LoVo (cell line): ENCODE data around the gene AKT1.

Experiments used
- DNase-seq: peaks from one replicate; pipeline ENCODE4 v3.0.0-alpha.2; 2016; ENCODE audit warnings: low spot score

Gene AKT1

GRCh38 chr14:104786091-104786586 lies 9.4 kb downstream of the AKT1 start:
- DNase-seq: no peak

- no peak for DNase-seq
Observed at GRCh38 chr14:104785708-104786080, 9.9 kb downstream of the AKT1 start.

GRCh38 chr14:104784846-104785707 lies 10.5 kb downstream of the AKT1 start:
- DNase-seq: no peak

GRCh38 chr14:104784218-104784568 lies 11.4 kb downstream of the AKT1 start:
- no peak for DNase-seq

- no peak for DNase-seq
Observed at GRCh38 chr14:104783484-104784217, 11.9 kb downstream of the AKT1 start.

- no peak for DNase-seq
Observed at GRCh38 chr14:104782808-104783139, 12.8 kb downstream of the AKT1 start.

- no peak for DNase-seq
Observed at GRCh38 chr14:104782086-104782807, 13.3 kb downstream of the AKT1 start.

- DNase-seq: no peak
Observed at GRCh38 chr14:104781271-104782077, 14.1 kb downstream of the AKT1 start.

- no peak for DNase-seq
Observed at GRCh38 chr14:104780513-104781030, 15.0 kb downstream of the AKT1 start.

- no peak for DNase-seq
Observed at GRCh38 chr14:104779776-104780512, 15.6 kb downstream of the AKT1 start.

- no peak for DNase-seq
Observed at GRCh38 chr14:104778694-104779331, 16.7 kb downstream of the AKT1 start.

GRCh38 chr14:104777808-104778249 lies 17.7 kb downstream of the AKT1 start:
- no peak for DNase-seq

- DNase-seq: no peak
Observed at GRCh38 chr14:104776961-104777807, 18.4 kb downstream of the AKT1 start.

GRCh38 chr14:104776481-104776880 lies 19.1 kb downstream of the AKT1 start:
- DNase-seq: no peak

GRCh38 chr14:104775073-104775489 lies 20.5 kb downstream of the AKT1 start:
- no peak for DNase-seq

- DNase-seq: no peak
Observed at GRCh38 chr14:104774453-104775072, 21.0 kb downstream of the AKT1 start.

- DNase-seq: no peak
Observed at GRCh38 chr14:104773505-104774452, 21.8 kb downstream of the AKT1 start.
